ENCODE data around the gene ZBP1.

GRCh38 chr20:57660922-57661745 is 40.9 kb upstream of the ZBP1 start:
- TF ChIP-seq CTCF (IDR thresholded peaks at IDR 0.05; ENCODE audit: low read depth, low read length, poor library complexity, severe bottlenecking) (no peak), EZH2phosphoT487 (IDR thresholded peaks at IDR 0.05; ENCODE audit: borderline replicate concordance, low read length) (no peak)
